HG02610 (cell line): ENCODE results near the gene ACP1.

Experiments
- ATAC-seq: cut with Tn5 transposase; IDR thresholded peaks from one replicate; pipeline ENCODE4 v1.9.1; 2021; ENCODE audit warnings: mild to moderate bottlenecking, moderate library complexity; ENCODE audit not compliant: unreplicated experiment

The ACP1 gene

DNA sequence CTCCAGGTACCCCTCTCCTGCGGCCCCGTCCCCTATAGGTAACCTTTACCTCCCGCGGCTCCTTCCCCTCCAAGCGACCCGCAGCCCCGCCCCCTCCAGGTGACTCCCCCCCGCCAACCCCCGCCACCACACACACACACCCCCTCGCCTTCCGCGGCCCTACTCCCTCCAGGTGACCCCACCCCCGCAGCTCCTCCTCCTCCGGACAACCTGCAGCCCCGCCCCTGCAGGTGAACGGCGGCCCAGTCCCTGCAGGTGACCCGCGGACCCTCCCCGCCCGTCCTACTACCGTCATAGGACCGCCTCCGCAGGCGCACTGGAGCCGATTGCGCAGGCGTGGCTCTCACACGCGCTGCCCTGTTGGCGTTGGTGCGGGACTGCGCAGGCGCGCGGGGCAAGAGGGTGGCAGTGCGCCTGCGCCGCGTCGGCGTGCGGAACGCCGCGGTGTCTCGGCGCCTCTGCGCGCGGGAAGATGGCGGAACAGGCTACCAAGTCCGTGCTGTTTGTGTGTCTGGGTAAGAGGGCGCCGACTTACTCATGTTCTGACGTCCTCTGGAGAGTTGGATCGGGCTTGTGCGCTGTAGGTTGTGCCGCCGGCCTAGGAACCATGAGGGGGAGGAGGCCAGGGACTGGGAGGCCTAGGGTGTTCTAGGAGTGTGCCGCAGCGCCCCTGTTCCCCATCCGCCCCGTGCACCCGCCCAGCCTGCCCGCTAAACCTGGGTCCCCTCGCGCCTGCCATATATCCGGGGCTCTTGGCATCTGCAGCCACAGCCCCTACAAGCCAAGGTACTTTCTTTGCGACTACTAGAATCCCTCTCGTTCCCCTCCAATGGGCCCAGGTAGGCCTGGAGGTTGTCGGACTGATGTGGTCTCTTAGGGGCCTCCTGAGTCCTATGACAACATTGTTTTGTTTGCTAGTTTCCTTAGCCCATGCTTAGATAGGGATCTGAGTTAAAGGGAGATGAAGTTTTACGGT, at the start of gene ACP1:
Gene ACP1, plus strand, starts transcription at position 455 of the 976 bp plus-strand sequence. Its CDS starts 18 bp downstream, at position 473.
- ATAC-seq = peak; percentile 86

DNA sequence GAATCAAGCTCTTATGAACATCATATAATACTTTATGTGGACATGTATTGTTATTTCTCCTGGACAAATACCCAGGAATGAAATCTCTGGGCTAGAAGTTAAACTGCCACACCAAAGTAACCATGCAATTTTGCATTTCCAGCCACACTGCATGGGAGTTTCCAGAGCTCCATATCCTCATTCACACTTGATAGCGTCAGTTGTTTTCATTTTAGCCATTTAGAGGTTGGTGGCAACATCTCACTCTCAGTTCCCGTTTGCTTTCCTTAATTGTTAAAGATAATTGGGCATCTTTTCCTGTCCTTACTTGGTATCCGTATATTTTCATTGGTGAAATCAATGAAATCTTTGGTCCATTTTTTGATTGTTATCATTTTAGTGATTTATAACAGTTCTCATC, 48.7 kb upstream of the ACP1 start:
- no peak for ATAC-seq

DNA sequence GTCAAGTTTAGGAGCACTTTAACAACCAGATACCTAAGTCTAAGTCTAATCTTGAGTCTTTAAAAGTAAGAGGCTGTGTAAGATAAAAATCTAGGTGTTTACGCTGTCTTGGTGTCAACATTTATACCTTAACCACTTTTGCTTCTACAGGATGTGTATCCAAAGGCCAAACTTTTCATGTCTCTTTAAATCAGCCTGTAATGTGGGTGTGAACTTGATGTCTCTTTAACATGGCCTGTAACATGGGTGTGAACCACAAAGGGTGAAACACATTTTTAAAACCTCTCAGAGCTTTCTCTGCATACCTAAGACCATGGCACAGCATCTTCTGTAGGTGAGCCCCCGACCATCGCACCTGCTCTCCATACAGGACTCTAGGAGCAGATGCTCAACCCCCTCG, 41.3 kb upstream of the ACP1 start:
- ATAC-seq = no peak

DNA sequence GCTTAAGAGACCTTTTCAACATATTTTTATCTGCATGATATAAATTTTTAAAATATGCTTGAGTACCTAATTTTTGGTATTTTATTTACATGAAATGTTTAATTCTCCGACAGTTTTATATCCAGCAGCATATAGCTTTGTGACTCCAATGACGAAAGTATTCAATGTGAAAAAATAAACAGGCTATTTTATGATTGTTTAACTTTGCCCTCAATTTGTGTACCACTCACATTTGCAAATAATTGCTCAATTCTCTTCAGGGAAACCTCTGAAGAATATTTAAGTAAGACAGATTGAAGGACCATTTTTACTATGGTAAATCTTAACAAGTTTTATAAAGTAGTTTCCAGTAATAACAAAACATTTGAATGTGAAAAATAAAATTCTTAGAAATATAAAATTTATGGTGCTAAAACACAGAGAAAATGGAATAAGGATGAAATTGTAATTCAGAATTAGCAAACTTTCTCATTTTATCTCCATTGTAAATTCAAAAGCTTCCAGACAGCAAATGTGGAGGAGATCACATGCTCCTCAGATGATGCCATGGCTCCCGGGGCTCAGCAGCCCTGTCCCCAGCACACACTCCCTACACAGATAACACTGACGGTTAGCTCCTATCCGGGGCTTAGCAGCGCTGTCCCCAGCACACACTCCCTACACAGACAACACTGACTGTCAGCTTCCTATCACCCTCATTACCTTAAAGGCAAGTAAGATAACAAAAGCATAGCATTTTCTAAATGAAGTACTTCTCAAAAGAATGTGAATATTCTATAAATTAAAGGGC, 40.6 kb upstream of the ACP1 start:
- no peak for ATAC-seq

DNA sequence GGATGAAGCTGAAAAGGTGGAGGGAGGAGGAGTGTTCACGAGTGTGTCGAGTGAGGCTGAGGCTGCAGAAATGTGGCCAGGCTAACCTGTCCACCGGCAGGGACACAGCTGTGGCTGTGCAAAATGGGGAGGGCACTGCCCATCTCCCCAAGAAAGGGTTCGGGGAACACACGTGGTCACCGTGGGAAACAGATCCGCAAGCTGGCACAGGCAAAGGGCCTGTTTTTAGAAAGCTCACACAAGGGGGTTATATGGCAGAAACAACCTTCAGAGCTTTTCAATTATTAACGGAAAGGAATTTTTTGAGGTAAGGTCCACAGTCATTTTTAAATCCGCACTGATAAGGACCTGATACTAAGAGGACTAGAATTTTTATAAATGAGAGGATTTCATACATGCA, 36.6 kb upstream of the ACP1 start:
- no peak for ATAC-seq

- no peak for ATAC-seq
These were observed 36.0 kb upstream of the ACP1 start for GRCh38 chr2:228518-229278.

DNA sequence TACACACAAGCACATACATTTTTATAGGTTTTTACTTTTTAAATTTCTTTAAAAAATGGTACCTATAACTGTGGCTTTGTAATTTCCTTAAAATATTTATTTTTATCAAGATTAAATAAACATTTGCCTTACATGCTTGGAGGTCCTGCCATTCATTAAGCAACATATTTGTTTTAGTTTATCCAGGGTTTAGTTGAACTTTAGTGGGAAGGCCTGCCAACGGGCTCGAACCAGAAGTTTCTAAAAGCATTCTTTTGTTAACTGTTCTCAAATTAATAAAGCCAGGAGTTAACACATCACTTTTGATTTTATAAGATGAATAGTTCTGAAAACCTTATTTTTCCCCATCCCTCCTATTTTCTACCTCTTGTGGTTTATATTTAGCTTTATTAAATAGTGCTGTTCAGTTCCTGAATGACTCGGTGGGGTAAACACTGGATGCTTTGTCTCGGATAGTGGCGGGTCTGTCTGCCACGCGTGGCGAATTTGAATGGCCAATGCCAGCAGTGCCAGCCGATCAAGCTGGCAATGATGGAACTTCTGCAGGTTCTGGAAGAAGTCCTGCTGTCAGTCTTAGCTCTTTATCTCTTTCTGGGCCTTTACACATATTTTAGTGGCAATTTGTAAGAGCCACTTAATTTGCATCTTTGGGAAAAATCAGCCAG, 33.1 kb upstream of the ACP1 start:
- ATAC-seq = no peak

GRCh38 chr2:233030-233429, 31.7 kb upstream of the ACP1 start:
- no peak for ATAC-seq

DNA sequence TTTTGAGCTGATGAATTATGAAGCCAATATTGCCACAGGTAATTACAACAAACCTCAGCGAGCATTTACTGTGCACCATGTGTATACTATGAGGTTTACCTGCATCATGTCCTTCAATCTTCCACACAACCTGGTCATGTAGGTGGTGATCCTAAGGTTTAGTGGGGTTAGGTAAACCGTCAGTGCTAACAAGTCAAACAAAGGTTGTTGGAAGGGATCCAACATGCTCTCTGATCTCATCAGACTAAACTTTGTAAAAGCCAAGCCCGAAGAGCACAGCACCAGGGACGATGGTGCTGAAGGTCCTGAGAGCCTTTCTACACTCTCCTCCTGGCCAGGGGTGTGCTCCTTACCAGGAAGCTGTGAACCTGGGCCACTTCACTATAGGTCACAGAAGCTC, 30.3 kb upstream of the ACP1 start:
- no peak for ATAC-seq

- no peak for ATAC-seq
These were observed 27.7 kb upstream of the ACP1 start for GRCh38 chr2:236993-237539.

GRCh38 chr2:237878-238277, 26.9 kb upstream of the ACP1 start:
- ATAC-seq = no peak

GRCh38 chr2:238431-238830, 26.3 kb upstream of the ACP1 start:
- no peak for ATAC-seq

- ATAC-seq = no peak
These were observed 25.9 kb upstream of the ACP1 start for GRCh38 chr2:238869-239268.

GRCh38 chr2:244547-244946, 20.2 kb upstream of the ACP1 start:
- ATAC-seq = no peak

- ATAC-seq = no peak
These were observed 18.1 kb upstream of the ACP1 start for GRCh38 chr2:246489-247144.

DNA sequence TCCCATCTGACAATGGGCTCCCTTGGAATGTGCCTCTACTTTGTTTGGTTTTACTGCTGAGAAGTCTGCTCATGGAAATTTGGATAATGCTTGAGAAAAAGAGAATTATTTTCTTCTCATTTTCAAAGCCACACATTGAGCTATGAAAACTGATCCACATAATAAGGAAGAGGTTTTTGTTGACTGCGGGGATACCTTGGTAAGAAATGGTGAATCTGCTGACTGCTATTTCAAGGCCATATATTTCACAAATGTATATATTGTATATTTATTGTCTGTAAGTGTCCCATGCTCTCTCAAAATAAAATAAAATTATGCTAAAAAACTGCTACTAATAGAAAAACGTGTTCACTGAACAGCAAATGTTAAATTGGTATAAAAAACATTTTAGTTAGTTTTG, 16.0 kb upstream of the ACP1 start:
- no peak for ATAC-seq

DNA sequence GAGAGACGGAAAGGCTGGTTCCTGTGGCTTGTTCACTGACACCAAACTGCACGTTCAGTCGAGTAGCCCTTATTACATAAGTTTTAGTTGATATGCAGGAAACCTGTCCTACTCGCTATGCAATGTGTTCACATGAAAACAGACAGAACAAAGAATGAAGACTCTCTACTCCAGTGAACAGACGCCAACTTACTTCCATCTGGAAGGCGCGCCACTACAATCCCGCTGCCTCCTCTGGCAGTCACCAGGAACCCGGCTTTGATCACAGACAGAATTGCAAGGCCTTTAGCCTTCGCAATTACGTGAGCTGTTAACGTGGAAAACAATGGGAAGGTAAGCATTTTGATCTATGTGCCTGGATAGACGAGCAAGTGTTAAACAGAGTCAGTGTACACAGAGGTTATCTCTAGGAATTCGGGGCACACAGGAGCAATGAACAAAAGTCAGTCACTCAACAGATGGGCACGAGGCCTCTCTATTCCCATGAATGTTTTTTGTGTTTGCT, 15.2 kb upstream of the ACP1 start:
- no peak for ATAC-seq

DNA sequence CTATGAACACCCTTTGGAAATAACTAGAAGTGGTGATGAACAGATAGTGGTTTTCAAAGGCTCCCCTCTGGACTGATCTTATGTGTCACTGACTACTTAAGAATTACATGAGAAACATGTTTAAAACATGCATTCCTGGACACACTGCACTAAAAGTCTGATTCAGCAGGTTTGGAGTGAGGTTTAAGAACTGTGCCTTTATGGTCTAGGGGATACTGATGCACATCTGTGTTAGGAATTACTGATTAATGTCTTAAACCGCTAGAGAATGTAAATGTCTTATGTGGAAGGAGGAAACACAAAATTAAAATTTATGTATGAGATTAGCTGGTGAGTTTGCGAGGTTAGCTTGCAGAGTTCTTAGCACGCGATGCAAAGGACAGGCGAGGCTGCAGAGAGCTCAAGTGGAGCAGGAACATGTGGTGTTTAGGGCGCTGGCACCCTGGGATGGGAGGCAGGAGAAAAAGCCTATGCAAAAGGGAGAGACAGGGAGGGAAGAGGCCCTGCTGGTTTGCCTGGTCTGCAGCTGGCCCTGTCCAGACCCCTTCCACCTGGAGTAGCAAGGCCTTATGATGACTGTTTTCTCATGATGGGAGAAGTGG, 12.6 kb upstream of the ACP1 start:
- no peak for ATAC-seq

- no peak for ATAC-seq
These were observed 11.5 kb upstream of the ACP1 start for GRCh38 chr2:253202-253638.
